ENCODE data around the gene C16orf74. TPM values are rescaled to one million over a fixed set of nuclear protein-coding genes. Genes with fewer than 3 reads are reported as not detected.

Gene C16orf74
- total and polyA plus RNA-seq, 7 experiments from 2014 or later: 0.99 to 19.8 (median 13.1) TPM

DNA sequence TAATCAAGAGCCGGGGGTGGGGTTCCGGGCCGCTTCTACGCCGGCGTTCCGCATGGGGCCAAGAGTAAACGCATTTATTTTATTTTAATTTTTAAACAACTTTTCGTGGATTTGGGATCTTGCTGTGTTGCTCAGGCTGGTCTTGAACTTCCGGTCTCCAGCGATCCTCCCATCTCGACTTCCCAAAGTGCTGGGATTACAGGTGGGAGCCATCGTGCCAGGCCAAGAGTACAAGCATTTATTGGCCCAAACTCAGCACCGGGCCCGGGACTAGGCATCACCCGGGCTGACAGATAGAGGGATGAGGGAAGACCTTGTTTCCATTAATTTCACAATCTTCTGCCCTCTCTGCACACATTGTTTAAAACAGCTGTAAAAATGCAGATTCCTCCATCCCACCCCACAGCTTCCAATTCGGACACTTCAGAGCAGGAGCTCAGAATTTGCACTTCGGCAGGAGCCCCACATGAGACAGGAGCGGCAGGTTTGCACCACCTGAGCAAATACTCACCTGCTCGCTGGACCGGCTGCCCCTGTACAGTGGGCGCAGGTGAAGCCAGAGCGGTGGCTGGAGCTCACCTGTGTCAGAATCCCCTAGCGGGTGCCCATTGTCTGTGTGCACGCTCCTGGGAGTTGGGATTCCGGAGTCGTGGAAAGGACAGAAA, 61.5 kb downstream of the C16orf74 start:
- Mint-ChIP-seq H3K27ac (peak overlapping the region in 3 of 9 donors; percentile 19 to 46 (median 29)), H3K4me1 (peaks cover 0 to 19% (median 7%) of the 10 kb centered on the region in 7 donors), H3K27me3 (peaks cover 0 to 8% (median 6%) of the 10 kb centered on the region in 5 donors), H3K4me3 (peak overlapping the region; percentile 59 to 80 (median 72)), H3K36me3 (no peaks in the 10 kb centered on the region), H3K9me3 (no peaks in the 10 kb centered on the region)
- H3K27ac ChIP-seq (ENCODE audit: low read depth, low read length): no peak overlapping the region
- no peak for ATAC-seq
- DNase-seq: no peak
- peaks cover 5% of the 10 kb centered on the region in 2 donors for H3K4me1 ChIP-seq (ENCODE audit: control insufficient read depth in 2 of 2, insufficient read depth in 2 of 2, low read length in 2 of 2)
- H3K9me3 ChIP-seq (ENCODE audit: control insufficient read depth in 2 of 3, low read length in 3 of 3): no peaks in the 10 kb centered on the region
- no peaks in the 10 kb centered on the region for H3K36me3 ChIP-seq (ENCODE audit: control insufficient read depth in 2 of 3, insufficient read depth in 3 of 3, low read length in 3 of 3)
- ChIA-PET CTCF (interaction anchor here (1.0 kb wide), 1 partner anchor 115 kb away, joined by 3 read pairs; no protein-coding TSS in a partner anchor), POLR2A (no interaction called here)
- no peaks in the 10 kb centered on the region for H3K27me3 ChIP-seq (ENCODE audit: control insufficient read depth in 2 of 2, insufficient read depth in 2 of 2, low read length in 2 of 2)
- H3K4me3 ChIP-seq (ENCODE audit: low read length): peak overlapping the region; percentile 29
- intact Hi-C loops (cut with micrococcal nuclease): loop anchor here (1.0 to 5.0 kb wide), 8 partner anchors 46 to 382 kb away; partner anchors contain the start of genes COX4I1 (in 2 of the 2), EMC8 (in 2 of the 2) and GSE1 (in 1 of the 2)

DNA sequence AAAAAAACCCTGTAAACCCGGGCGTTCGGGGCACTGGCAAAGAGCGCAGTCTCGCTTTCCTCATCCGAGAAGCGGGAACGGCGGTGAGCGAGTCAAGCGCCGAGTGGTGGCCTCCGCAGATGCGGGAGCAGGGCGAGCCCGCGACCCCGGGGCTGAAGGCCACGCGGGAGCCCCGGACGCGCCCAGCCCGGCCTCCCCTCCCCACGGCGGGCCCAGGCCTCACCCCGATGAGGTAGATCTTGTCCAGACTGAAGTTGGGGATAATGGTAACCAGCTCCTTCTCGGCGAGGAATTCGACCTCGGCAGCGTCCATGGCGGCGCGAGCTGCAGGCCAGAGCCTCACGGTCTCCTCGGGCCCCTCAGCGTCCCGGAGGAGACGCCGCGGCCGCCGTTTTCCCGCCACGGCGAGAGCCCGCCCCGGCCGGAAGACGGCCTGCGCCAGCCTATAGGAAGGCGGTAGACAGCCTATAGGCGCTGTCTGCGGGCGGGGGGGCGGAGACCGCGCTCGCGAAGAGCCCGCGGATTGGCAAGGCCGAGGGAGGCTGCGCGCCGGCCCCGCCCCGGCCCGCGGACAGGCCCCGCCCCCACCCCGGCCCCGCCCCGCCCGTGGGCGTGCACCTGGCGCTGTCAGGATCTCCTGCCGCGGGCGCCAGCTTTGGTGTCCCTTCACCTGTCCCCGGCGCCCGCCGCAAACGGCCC, 62.2 kb downstream of the C16orf74 start, which contains the start of gene GINS2:
Gene GINS2, minus strand, starts transcription at position 369 of the 699 bp plus-strand sequence. Its CDS starts 56 bp downstream, at position 313.
- peaks cover 0 to 8% (median 6%) of the 10 kb centered on the region in 5 donors for H3K27me3 Mint-ChIP-seq
- CTCF ChIA-PET: interaction anchor here (1.0 kb wide), 1 partner anchor 115 kb away, joined by 3 read pairs; no protein-coding TSS in a partner anchor
- H3K9me3 Mint-ChIP-seq: no peaks in the 10 kb centered on the region
- intact Hi-C loops (cut with micrococcal nuclease): loop anchor here (1.0 to 5.0 kb wide), 8 partner anchors 47 to 381 kb away; partner anchors contain the start of genes COX4I1 (in 2 of the 2), EMC8 (in 2 of the 2) and GSE1 (in 1 of the 2)
- H3K4me3 Mint-ChIP-seq: peak within 1 kb of the TSS; percentile 64 to 85 (median 76)
- ATAC-seq: peak; percentile 100
- H3K27me3 ChIP-seq (ENCODE audit: control insufficient read depth in 2 of 2, insufficient read depth in 2 of 2, low read length in 2 of 2): no peaks in the 10 kb centered on the region
- peak within 1 kb of the TSS; percentile 51 for H3K27ac ChIP-seq (ENCODE audit: low read depth, low read length)
- peak; percentile 77 to 90 (median 89) for DNase-seq
- H3K4me1 Mint-ChIP-seq: peaks cover under 1 to 21% (median 7%) of the 10 kb centered on the region in 7 donors
- H3K9me3 ChIP-seq (ENCODE audit: control insufficient read depth in 2 of 3, low read length in 3 of 3): no peaks in the 10 kb centered on the region
- peak within 1 kb of the TSS; percentile 69 for H3K4me3 ChIP-seq (ENCODE audit: low read length)
- H3K36me3 ChIP-seq (ENCODE audit: control insufficient read depth in 2 of 3, insufficient read depth in 3 of 3, low read length in 3 of 3): no peaks in the 10 kb centered on the region
- peaks cover 5% of the 10 kb centered on the region in 2 donors for H3K4me1 ChIP-seq (ENCODE audit: control insufficient read depth in 2 of 2, insufficient read depth in 2 of 2, low read length in 2 of 2)
- no peaks in the 10 kb centered on the region for H3K36me3 Mint-ChIP-seq
- peak within 1 kb of the TSS in 3 of 9 donors; percentile 46 to 63 (median 56) for H3K27ac Mint-ChIP-seq
- POLR2A ChIA-PET: no interaction called here

DNA sequence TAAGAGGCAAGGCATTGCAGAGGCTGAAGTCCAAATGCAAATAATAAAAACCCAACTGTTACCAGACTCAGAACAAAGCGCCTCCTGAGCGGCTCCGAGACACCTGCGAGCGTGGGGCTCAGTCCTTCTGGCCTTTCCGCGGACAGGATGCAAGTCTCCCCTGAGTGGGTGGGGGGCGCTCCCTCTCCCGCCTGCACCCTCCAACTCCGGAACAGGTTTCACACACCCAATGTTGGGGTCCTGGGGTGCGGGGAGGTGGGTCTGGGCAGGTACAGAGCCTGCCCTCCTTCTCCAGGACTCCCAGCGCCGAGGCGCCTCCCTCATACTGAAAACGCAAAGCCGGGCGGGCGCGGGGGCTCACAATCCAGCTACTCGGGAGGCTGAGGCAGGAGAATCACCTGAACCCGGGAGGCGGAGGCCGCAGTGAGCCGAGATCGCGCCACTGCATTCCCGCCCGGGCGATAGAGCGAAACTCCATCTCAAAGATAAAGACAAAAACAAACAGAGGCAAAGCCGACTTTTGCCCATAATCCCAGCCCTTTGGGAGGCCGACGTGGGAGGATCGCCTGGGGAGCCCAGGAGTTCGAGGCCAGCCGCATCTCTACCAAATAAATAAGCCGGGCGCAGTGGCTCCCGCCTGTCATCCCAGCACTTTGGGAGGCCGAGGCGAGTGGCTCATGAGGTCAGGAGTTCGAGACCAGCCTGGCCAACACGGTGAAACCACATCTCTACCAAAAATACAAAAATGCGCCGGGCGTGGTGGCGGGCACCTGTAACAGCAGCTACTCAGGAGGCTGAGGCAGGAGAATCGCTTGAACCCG, 63.0 kb downstream of the C16orf74 start:
- H3K4me3 ChIP-seq (ENCODE audit: low read length): peak overlapping the region; percentile 69
- Mint-ChIP-seq H3K4me3 (peak overlapping the region; percentile 58 to 85 (median 74)), H3K9me3 (no peaks in the 10 kb centered on the region), H3K27ac (peak overlapping the region in 2 of 9 donors; percentile 56 to 63), H3K4me1 (peaks cover 3 to 21% (median 7%) of the 10 kb centered on the region in 7 donors), H3K27me3 (peaks cover 0 to 6% (median 0%) of the 10 kb centered on the region in 5 donors), H3K36me3 (peaks cover 0 to 5% (median 0%) of the 10 kb centered on the region in 5 donors)
- ChIA-PET POLR2A (no interaction called here), CTCF (no interaction called here)
- ATAC-seq: no peak
- peaks cover 5% of the 10 kb centered on the region in 2 donors for H3K4me1 ChIP-seq (ENCODE audit: control insufficient read depth in 2 of 2, insufficient read depth in 2 of 2, low read length in 2 of 2)
- no peaks in the 10 kb centered on the region for H3K27me3 ChIP-seq (ENCODE audit: control insufficient read depth in 2 of 2, insufficient read depth in 2 of 2, low read length in 2 of 2)
- intact Hi-C loops (cut with micrococcal nuclease): loop anchor here (2.0 to 5.0 kb wide), 6 partner anchors 71 to 381 kb away; partner anchors contain the start of genes COX4I1 (in 1 of the 2), EMC8 (in 1 of the 2) and GSE1 (in 1 of the 2)
- no peak for DNase-seq
- no peak overlapping the region for H3K27ac ChIP-seq (ENCODE audit: low read depth, low read length)
- H3K36me3 ChIP-seq (ENCODE audit: control insufficient read depth in 2 of 3, insufficient read depth in 3 of 3, low read length in 3 of 3): no peaks in the 10 kb centered on the region
- no peaks in the 10 kb centered on the region for H3K9me3 ChIP-seq (ENCODE audit: control insufficient read depth in 2 of 3, low read length in 3 of 3)

DNA sequence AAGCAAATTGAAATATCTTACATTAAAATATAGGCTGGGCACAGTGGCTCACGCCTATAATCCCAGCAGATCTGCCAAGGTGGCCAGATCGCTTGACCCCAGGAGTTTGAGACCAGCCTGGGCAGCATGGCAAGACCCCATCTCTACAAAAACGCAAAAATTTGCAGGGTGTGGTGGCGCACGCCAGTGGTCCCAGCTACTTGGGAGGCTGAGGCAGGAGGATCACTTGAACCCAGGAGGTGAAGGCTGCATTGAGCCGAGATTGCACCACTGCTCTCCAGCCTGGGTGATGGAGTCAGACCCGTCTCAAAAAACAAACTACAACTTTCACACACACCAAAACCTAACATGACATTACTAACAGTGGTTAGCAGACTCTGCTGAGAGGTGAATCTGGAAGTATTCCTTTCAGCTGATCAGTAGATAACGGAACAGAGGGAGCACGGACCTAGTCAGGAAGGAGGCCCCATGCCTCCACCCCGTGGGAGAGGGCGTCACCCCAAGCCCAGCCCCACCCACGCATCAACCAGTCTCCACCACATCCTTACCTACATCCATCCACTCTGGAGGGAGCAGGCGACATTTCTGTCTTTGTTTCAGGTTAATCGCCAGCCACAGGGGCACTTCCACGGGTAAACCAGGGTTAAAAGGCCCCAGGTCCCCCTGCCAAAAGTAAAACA, 63.8 kb downstream of the C16orf74 start:
- Histone ChIP-seq H3K27me3 (ENCODE audit: control insufficient read depth in 2 of 2, insufficient read depth in 2 of 2, low read length in 2 of 2) (no peaks in the 10 kb centered on the region), H3K36me3 (ENCODE audit: control insufficient read depth in 2 of 3, insufficient read depth in 3 of 3, low read length in 3 of 3) (no peaks in the 10 kb centered on the region), H3K4me1 (ENCODE audit: control insufficient read depth in 2 of 2, insufficient read depth in 2 of 2, low read length in 2 of 2) (peaks cover 5% of the 10 kb centered on the region in 2 donors), H3K4me3 (ENCODE audit: low read length) (no peak overlapping the region), H3K9me3 (ENCODE audit: control insufficient read depth in 2 of 3, low read length in 3 of 3) (no peaks in the 10 kb centered on the region), H3K27ac (ENCODE audit: low read depth, low read length) (no peak overlapping the region)
- Mint-ChIP-seq H3K36me3 (peaks cover 0 to 5% (median 0%) of the 10 kb centered on the region in 5 donors), H3K27me3 (peaks cover 0 to 6% (median 0%) of the 10 kb centered on the region in 5 donors), H3K27ac (no peak overlapping the region), H3K4me3 (peak overlapping the region; percentile 6 to 80 (median 56)), H3K9me3 (no peaks in the 10 kb centered on the region), H3K4me1 (peaks cover 3 to 21% (median 7%) of the 10 kb centered on the region in 7 donors)
- ATAC-seq (no peak), DNase-seq (no peak)
- CTCF ChIA-PET: no interaction called here
- intact Hi-C loops (cut with micrococcal nuclease): loop anchor here (5.0 kb wide), 4 partner anchors 70 to 380 kb away; partner anchors contain the start of genes COX4I1 (in 1 of the 2) and EMC8 (in 1 of the 2)
- POLR2A ChIA-PET: no interaction called here

DNA sequence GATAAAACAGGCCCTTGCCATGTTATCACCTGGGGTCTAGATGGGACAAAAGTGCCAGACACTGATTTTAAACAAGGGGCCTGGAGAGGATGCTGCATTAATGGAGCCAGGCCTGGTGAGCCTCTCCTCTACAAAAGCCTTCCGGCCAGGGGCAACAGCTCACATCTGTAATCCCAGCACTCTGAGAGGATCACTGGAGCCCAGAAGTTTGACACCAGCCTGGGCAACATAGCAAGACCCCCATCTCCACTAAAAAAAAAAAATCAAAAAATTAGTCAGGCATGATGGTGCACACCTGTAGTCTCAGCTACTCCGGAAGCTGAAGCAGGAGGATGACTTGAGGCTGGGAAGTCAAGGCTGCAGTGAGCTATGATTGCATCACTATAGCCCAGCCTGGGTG, 65.6 kb downstream of the C16orf74 start:
- peaks cover 0 to 10% (median 3%) of the 10 kb centered on the region in 5 donors for H3K36me3 Mint-ChIP-seq
- H3K4me3 Mint-ChIP-seq: no peak overlapping the region
- intact Hi-C loops (cut with micrococcal nuclease): loop anchor here (5.0 kb wide), 4 partner anchors 68 to 378 kb away; partner anchors contain the start of genes COX4I1 (in 1 of the 2) and EMC8 (in 1 of the 2)
- ATAC-seq (no peak), DNase-seq (no peak)
- ChIA-PET CTCF (interaction anchor here (0.7 kb wide), 1 partner anchor 152 kb away, joined by 9 read pairs; no protein-coding TSS in a partner anchor), POLR2A (no interaction called here)
- H3K27me3 Mint-ChIP-seq: peaks cover 0 to 2% (median 0%) of the 10 kb centered on the region in 5 donors
- H3K9me3 Mint-ChIP-seq: no peaks in the 10 kb centered on the region
- Histone ChIP-seq H3K4me1 (ENCODE audit: control insufficient read depth in 2 of 2, insufficient read depth in 2 of 2, low read length in 2 of 2) (peaks cover 5% of the 10 kb centered on the region in 2 donors), H3K27ac (ENCODE audit: low read depth, low read length) (no peak overlapping the region), H3K27me3 (ENCODE audit: control insufficient read depth in 2 of 2, insufficient read depth in 2 of 2, low read length in 2 of 2) (no peaks in the 10 kb centered on the region), H3K9me3 (ENCODE audit: control insufficient read depth in 2 of 3, low read length in 3 of 3) (no peaks in the 10 kb centered on the region), H3K36me3 (ENCODE audit: control insufficient read depth in 2 of 3, insufficient read depth in 3 of 3, low read length in 3 of 3) (no peaks in the 10 kb centered on the region), H3K4me3 (ENCODE audit: low read length) (no peak overlapping the region)
- H3K4me1 Mint-ChIP-seq: peaks cover 6 to 31% (median 7%) of the 10 kb centered on the region in 7 donors
- H3K27ac Mint-ChIP-seq: no peak overlapping the region

Measured in naive thymus-derived CD4-positive, alpha-beta T cell (primary cell).